ENCODE results near the gene NLGN1.

The NLGN1 gene

GRCh38 chr3:173732237-173732636, 334.7 kb downstream of the NLGN1 start:
- DNase-seq = peak; percentile 94

DNA sequence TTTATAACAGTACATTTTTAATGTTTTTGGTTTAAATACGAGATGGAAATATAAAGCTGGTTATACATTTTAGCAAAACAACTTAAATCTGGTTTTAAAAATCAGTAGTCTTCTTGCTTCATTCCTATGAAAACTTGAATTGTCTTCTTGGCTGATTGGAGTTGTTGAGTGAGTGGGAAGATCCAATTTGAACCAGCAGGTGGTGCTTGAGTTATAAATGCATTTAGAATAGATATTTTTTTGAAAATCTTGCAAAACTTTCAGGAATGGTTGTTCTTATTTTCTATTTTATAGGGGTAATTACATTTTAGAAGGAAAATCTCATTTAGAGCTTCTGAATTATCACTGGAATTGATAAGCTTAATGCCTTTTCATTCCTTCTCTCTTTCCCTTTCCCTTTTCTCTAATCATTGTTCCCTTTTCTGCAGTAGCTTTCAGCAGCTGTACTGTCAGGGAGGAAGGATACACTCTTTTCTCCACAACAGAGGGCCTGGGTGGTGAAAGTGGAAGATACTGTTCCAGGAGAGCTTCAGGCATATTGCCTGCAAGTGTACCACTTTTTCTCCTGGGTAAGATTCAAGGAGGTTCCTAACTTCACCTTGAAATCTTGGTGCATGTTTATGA, 335.6 kb downstream of the NLGN1 start:
- peak; percentile 68 for DNase-seq

DNA sequence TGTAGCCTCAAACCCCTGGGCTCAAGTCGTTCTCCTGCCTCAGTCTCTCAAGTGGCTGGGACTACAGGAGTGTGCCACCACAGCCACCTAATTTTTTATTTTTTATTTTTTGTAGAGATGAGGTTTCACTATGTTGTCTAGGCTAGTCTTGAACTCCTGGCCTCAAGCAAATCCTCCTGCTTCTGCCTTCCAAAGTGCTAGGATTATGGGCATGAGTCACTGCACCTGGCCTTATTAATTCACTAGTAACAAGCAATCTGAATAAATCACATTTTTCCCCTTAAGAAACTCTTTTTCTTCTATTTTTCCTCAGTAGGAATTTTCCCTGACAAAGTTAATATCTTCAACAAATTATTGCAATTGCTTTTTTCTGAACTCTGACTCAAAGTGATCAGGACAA, 336.9 kb downstream of the NLGN1 start:
- DNase-seq = peak; percentile 23

- no peak for DNase-seq
These were observed 337.4 kb downstream of the NLGN1 start for GRCh38 chr3:173734895-173735294.

DNA sequence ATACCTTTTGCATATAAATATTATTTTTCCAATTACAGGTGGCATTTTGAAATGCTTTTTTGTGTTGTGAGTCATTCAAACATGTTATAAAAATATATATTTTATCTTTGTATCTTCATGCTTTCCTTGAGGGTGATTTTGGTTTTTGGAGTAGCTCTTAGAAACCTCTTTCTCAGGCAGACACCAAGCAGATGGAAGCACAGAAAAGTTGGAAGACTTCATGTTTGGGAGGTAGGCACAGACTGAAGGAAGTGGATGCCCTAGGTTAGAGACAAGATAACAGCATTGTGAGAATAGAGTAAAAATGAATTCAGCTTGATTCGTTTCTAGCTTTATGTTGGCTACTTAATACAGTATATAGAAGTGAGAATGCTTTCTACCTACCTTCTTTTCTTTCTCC, 338.3 kb downstream of the NLGN1 start:
- DNase-seq = no peak

DNA sequence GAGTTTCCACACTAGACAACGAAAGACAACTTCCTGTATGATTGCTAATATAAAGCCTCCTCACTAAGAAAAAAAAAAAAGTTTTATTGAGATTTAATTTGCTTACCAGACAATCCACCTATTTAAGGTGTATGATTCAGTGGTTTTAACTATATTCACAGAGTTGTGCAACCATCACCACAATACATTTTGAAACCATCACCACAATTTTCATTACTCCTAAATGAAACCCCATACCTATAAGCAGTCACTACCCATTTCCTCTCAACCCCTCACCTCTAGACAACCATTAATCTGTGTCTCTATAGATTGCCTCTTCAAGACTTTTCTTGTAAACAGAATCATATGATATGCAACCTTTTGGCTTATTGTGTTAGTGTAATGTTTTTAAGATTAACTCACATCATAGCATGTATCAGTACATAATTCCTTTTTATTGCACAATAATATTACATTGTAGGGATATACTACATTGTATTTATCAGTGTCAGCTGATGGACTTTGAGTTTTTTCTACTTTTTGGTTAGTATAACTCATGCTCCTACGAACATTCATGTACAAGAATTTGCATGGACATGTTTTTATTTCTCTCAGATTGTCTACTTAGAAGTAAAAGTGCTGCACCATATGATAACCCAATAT, 339.7 kb downstream of the NLGN1 start:
- DNase-seq = no peak

GRCh38 chr3:173739726-173740125, 342.2 kb downstream of the NLGN1 start:
- DNase-seq = peak; percentile 89

- no peak for DNase-seq
These were observed 344.9 kb downstream of the NLGN1 start for GRCh38 chr3:173742491-173742890.

GRCh38 chr3:173743111-173743510, 345.6 kb downstream of the NLGN1 start:
- DNase-seq = peak; percentile 47

DNA sequence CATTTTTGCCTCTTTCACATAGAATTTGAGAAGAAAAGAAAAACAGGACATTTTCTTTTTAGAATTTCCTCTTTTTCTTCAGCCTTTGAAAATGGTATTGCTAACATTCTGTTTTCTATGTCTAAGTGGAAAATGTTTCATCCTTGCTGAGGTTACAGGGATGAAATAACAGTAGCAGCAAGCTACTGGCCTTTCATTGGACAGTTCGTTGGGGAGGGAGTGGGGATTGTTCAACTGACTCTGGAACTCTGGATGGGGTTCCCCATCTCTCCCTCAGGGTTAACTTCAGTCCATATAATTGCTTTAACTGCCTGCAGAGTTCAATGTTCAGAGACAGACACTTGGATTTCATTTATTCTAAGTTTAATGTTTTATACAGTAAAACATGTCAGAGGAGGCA, 346.0 kb downstream of the NLGN1 start:
- peak; percentile 69 for DNase-seq

- DNase-seq = no peak
These were observed 346.9 kb downstream of the NLGN1 start for GRCh38 chr3:173744479-173744878.

DNA sequence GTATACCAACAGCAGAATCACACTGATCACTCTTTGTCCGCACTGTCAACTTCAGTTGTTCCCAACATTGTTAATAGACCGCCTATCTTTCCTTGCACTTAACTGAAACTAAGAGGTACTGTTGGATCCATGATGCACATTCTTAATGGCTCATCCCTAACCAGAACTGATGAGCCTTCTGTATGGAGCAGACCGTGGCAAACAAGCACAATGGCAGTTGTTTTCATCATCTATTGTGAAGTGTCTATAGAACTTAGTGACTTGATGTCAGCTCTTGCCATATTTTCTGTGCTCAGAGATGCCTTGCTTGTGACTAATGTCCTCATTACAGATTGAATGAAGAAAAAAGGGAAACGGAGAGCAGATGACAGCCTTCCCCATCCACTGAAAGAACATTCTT, 347.4 kb downstream of the NLGN1 start:
- no peak for DNase-seq

GRCh38 chr3:173745952-173746682, 348.6 kb downstream of the NLGN1 start:
- DNase-seq = peak; percentile 71

- DNase-seq = no peak
These were observed 349.9 kb downstream of the NLGN1 start for GRCh38 chr3:173747427-173747826.

- peak; percentile 60 for DNase-seq
These were observed 350.6 kb downstream of the NLGN1 start for GRCh38 chr3:173748105-173748504.

GRCh38 chr3:173750095-173750494, 352.6 kb downstream of the NLGN1 start:
- DNase-seq = peak; percentile 87

DNA sequence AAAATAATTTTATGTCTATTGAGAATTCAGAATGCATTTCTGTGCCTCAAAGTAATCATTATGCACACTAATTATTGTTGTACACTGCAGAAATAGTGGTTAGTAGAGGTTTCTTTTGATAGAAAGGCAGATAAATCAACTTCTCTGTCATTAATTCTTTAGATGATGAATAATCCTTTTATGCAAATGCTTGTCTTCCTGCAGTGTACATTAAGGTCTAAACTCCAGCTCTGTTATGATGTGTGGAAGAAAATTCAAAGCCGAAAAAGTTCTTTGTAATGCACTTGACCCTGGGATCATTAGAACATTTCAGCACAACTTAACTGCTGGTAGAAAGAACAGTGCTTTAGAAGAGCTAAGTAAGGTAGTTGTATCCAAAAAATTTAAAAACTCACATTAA, 353.0 kb downstream of the NLGN1 start:
- peak; percentile 88 for DNase-seq

DNA sequence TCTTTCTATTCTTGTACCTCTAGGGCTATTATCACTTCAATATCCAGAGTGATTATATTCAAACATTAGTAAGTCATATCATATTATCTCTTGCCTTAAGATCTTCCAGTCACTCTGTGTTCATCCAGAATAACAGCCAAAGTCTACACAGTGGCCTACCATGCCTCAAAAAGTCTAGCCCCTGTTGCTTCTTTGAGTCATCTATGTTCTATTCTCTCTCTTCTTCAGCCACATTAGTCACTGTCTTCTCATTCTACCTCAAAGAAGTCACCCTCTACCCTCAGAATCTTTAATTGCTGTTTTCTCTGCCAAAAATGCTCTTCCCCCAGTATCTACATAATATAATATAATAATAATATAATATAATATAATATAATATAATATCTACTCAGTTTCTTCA, 356.0 kb downstream of the NLGN1 start:
- DNase-seq = no peak

GRCh38 chr3:173755161-173755560, 357.6 kb downstream of the NLGN1 start:
- no peak for DNase-seq

DNA sequence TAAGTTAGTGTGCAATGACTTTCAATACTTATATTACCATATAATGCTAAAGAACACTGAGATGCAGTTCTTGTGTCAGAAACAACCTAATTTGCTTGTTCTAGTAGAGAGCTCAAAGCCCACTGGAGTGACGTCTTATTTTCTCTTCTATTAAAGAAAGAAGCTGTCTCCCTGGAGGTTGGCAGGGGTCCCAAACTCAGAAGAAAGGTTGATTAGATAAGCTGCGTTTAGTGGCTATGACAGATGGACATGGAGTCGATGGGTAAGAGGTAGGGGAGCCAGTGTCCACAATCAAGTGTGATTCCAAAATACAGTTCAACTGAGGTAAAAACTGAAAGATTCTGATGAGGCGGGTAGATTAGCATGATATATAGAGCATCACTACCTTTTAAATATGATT, 363.6 kb downstream of the NLGN1 start:
- peak; percentile 96 for DNase-seq

DNA sequence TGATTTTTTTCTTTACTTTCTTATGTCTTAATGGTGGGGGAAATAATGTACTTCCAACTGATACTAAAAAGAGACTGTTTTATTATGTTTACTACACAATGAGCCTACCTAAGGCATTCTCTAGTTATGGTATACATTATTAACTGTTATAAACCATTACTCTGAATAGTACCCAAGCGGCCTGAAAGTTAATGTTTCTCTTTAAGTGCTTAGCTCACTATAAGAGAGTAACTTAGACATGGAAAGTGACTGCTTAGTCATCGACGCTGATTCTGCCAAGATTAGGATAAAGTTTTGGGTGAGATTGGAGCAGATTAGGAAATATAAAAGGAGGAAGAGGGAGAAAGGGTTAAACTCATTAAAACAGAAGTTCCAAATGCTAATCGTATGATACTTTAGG, 365.0 kb downstream of the NLGN1 start:
- no peak for DNase-seq

GRCh38 chr3:173770011-173770410, 372.5 kb downstream of the NLGN1 start:
- DNase-seq = peak; percentile 36

- DNase-seq = peak; percentile 68
These were observed 373.4 kb downstream of the NLGN1 start for GRCh38 chr3:173770796-173771573.

Data from NCI-H69 (cell line).